ENCODE results near the gene SPN.
"Not testable (repeated sequence)": the region's sequence is repeated elsewhere in the genome, so short reads cannot be mapped to it uniquely, and the experiment has no call there.

SPN gene

GRCh38 chr16:29708917-29709600 lies 46.0 kb downstream of the SPN start:
- DNase-seq, result no peak

DNA sequence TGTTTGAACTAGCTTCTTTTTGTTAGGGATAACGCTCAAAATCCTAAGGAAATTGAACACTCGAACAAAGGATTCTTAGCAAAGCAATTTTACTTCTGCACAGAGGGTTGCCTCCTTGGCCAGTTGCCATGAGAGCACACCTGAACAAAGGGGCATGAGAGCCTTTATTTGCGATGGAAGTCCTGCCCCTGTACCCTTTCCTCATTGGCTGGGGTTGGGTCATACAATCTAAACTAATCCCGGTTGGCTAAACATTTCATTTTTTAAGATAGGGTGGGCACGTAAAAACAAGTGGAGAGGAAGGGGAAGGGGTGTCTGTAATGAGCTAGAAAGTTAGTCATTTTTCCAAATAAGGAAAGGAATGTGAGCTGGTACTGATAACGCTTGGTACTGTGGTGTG lies 46.6 kb downstream of the SPN start:
- DNase-seq, result not testable (repeated sequence)

GRCh38 chr16:29710227-29711219 lies 47.5 kb downstream of the SPN start:
- no peak for DNase-seq

DNA sequence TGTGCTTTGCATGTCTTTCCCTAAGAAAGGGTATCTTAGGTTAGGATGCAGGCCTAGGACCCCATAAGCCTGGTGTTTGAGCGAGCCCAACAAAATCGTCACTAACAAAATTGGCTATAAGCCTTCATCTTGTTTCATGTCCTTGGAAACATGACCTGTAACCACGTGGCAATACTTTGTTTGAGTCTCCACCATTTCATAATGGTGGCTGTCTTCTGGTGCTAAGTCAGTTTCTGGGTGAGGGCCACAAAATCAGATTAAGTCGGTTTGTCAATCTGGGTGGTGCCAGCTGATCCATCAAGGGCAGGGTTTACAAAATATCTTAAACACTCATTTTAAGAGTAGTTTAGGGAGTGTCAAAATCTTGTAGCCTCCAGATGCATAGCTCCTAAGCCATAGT lies 49.8 kb downstream of the SPN start:
- no peak for DNase-seq

DNA sequence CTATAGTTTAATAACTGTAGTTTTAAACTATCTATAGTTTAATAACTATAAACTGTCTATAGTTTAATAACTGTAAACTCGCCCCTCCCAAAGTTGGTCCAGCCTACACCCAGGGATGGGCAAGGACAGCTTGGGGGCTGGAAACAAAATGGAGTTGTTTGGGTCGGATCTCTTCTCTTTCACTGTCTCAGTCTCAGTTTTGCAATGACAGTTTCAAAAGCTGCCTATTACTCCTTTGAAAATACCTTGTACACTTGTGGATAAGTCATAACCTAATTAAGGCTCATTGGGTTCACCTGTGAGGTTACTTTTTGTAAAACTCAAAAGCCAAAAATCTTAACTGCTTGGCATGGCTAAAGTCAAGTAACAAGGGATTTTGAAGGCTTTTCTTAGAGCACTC lies 51.3 kb downstream of the SPN start:
- DNase-seq, result no peak

- DNase-seq, result no peak
These were observed 51.9 kb downstream of the SPN start for GRCh38 chr16:29714972-29715371.

DNA sequence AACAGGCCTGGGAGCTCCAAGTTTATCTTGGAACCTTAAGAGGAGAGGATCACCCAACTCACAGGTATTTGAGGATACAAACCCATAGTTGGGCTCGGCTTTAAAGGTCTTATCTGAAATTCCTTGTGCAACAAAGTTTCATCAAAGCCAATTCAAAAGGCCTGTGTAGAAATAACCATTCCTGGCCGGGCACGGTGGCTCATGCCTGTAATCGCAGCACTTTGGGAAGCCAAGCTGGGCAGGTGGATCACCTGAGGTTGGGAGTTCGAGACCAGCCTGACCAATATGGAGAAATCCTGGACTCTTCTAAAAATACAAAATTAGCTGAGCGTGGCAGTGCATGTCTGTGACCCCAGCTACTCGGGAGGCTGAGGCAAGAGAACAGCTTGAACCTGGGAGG lies 54.1 kb downstream of the SPN start:
- DNase-seq, result no peak

GRCh38 chr16:29719063-29719462 lies 56.0 kb downstream of the SPN start:
- no peak for DNase-seq

Measured in stimulated activated CD4-positive, alpha-beta T cell treated with anti-CD3 and anti-CD28 coated beads, Interleukin-2, amount 100 ng/mL, for 48 hours (primary cell).